GM12878 (cell line): ENCODE data around the gene NAB1. TPM values are rescaled to one million over a fixed set of nuclear protein-coding genes. Genes with fewer than 3 reads are reported as not detected.

Experiments
- ATAC-seq: fragments of 200-7000 bp; cut with Tn5 transposase; 3 replicates; pipeline ENCODE4 v1.9.1; 2020; ENCODE audit warnings: mild to moderate bottlenecking, moderate library complexity
- BruUV-seq: library from RNA; stranded (reverse); fragments of 400-500 nt; replicated peaks from 2 replicates; lab custom pipeline; 2021; lab: Mats Ljungman, UMichigan
- CTCF ChIA-PET: fragments of 300-600 bp; sonication (Branson Sonifier 250); formaldehyde crosslinking; extraction: SDS; loops from one replicate; lab custom pipeline; 2021; ENCODE audit warnings: inconsistent platforms; lab: Yijun Ruan, JAX
- POLR2A ChIA-PET: fragments of 350-600 bp; formaldehyde crosslinking; extraction: SDS; loops from one replicate; lab custom pipeline; 2021; ENCODE audit warnings: inconsistent platforms; lab: Charles Lee
- RAD21 ChIA-PET: fragments of 300-600 bp; sonication (Branson Sonifier 250); formaldehyde crosslinking; loops from one replicate; lab custom pipeline; 2023; ENCODE audit warnings: antibody characterized with exemption; ENCODE audit not compliant: unreplicated experiment; lab: Charles Lee
- SMC1A ChIA-PET: fragments of 300-600 bp; sonication (Branson Sonifier 250); formaldehyde crosslinking; loops from one replicate; lab custom pipeline; 2023; ENCODE audit not compliant: unreplicated experiment, uncharacterized antibody; lab: Charles Lee
- DNase-seq: peaks from one replicate; pipeline ENCODE4 v3.0.0-alpha.2; 2011; ENCODE audit warnings: low read depth, low spot score
- FAIRE-seq: peaks from 3 replicates; lab custom pipeline; 2011; peaks lifted over from hg19 to GRCh38; lab: Jason Lieb, UNC
- H2AFZ ChIP-seq: 2 replicates; pipeline ENCODE4 v1.6.0; 2011; ENCODE audit warnings: low read depth, low read length, control low read depth; ENCODE audit not compliant: control insufficient read depth
- H3K27ac ChIP-seq: 2 replicates; pipeline ENCODE4 v1.5.1; 2011; ENCODE audit warnings: control low read depth; ENCODE audit not compliant: control insufficient read depth, insufficient read depth
- H3K27me3 ChIP-seq, 2 experiments: replicated peaks in 1 of 2; 2 replicates each; pipeline versions ENCODE4 v1.6.0 to v1.6.1; 2011; ENCODE audit warnings: low read length in 1 of 2; ENCODE audit not compliant: control insufficient read depth in 2 of 2, insufficient read depth in 2 of 2
- H3K36me3 ChIP-seq, 2 experiments: 2 replicates each; pipeline ENCODE4 v1.5.1; 2011; ENCODE audit warnings: low read length in 1 of 2; ENCODE audit not compliant: control insufficient read depth in 2 of 2, insufficient read depth in 2 of 2
- H3K4me1 ChIP-seq: 2 replicates; pipeline ENCODE4 v1.6.1; 2011; ENCODE audit warnings: mild to moderate bottlenecking, low read length, moderate library complexity, mixed read lengths; ENCODE audit not compliant: control insufficient read depth, insufficient read depth
- H3K4me2 ChIP-seq: 2 replicates; pipeline ENCODE4 v1.6.0; 2011; ENCODE audit warnings: control low read depth; ENCODE audit not compliant: control insufficient read depth, insufficient read depth
- H3K4me3 ChIP-seq: fragments of 200-600 bp; sonication (generic); 2 replicates; pipeline ENCODE4 v1.5.1; 2016
- H3K79me2 ChIP-seq: 2 replicates; pipeline ENCODE4 v1.6.0; 2011; ENCODE audit warnings: low read length; ENCODE audit not compliant: control insufficient read depth, insufficient read depth
- H3K9ac ChIP-seq: 2 replicates; pipeline ENCODE4 v1.8.0; 2011; ENCODE audit warnings: low read length, control low read depth, mixed read lengths; ENCODE audit not compliant: control insufficient read depth, insufficient read depth
- H3K9me3 ChIP-seq: replicated peaks from 3 replicates; pipeline ENCODE4 v1.5.1; 2011; ENCODE audit warnings: mild to moderate bottlenecking, low read length; ENCODE audit not compliant: control insufficient read depth, insufficient read depth
- H4K20me1 ChIP-seq: 2 replicates; pipeline ENCODE4 v1.6.0; 2011; ENCODE audit not compliant: control insufficient read depth, insufficient read depth
- ATF2 ChIP-seq: IDR thresholded peaks from 2 replicates; pipeline ENCODE4 v1.6.1; 2012; ENCODE audit warnings: low read length, inconsistent platforms
- CBFB ChIP-seq: IDR thresholded peaks from 2 replicates; pipeline ENCODE4 v1.6.1; 2016; ENCODE audit warnings: antibody characterized with exemption, low read depth
- EGR1 ChIP-seq, 2 experiments: IDR thresholded peaks; 1 replicate in 1 of 2; 2 replicates in 1 of 2; pipeline ENCODE4 v1.6.1; 2011 to 2012; ENCODE audit warnings: low read depth in 2 of 2, low read length in 2 of 2, borderline replicate concordance in 1 of 2, mild to moderate bottlenecking in 1 of 2, moderate library complexity in 1 of 2
- EP300 ChIP-seq, 2 experiments: fragments of 150-350 bp in 1 of 2; IDR thresholded peaks; 2 replicates each; pipeline ENCODE4 v1.6.1; 2011 to 2012; ENCODE audit warnings: low read depth in 2 of 2, low read length in 2 of 2, borderline replicate concordance in 1 of 2, improper control_type of control experiment in 1 of 2, inconsistent platforms in 1 of 2; ENCODE audit not compliant: control insufficient read depth in 1 of 2
- ESRRA ChIP-seq: IDR thresholded peaks from 2 replicates; pipeline ENCODE4 v1.6.1; 2012; ENCODE audit warnings: mild to moderate bottlenecking, low read length, improper control_type of control experiment
- FOXK2 ChIP-seq: fragments of 450-650 bp; IDR thresholded peaks from 2 replicates; pipeline ENCODE4 v1.6.1; 2017; ENCODE audit warnings: mild to moderate bottlenecking, moderate library complexity
- HDAC6 ChIP-seq: fragments of 200-600 bp; sonication (generic); IDR thresholded peaks from one replicate; pipeline ENCODE4 v1.8.0; 2017; ENCODE audit warnings: antibody characterized with exemption; ENCODE audit not compliant: unreplicated experiment
- IKZF1 ChIP-seq: fragments of 450-650 bp; conservative IDR thresholded peaks from 2 replicates; pipeline ENCODE4 v1.6.1; 2017; ENCODE audit warnings: antibody characterized with exemption, mild to moderate bottlenecking
- IRF5 ChIP-seq: fragments of 450-650 bp; IDR thresholded peaks from 2 replicates; pipeline ENCODE4 v1.6.1; 2017; ENCODE audit warnings: borderline replicate concordance
- JUND ChIP-seq: IDR thresholded peaks from 2 replicates; pipeline ENCODE4 v1.6.1; 2012; ENCODE audit warnings: low read depth, mild to moderate bottlenecking, low read length, improper control_type of control experiment, moderate library complexity
- NFXL1 ChIP-seq: fragments of 450-650 bp; IDR thresholded peaks from 2 replicates; pipeline ENCODE4 v1.6.1; 2017; ENCODE audit warnings: antibody characterized with exemption, mild to moderate bottlenecking, borderline replicate concordance
- NFYA ChIP-seq: IDR thresholded peaks from 2 replicates; pipeline ENCODE4 v1.6.1; 2011; ENCODE audit warnings: low read depth, mild to moderate bottlenecking, low read length, improper control_type of control experiment, borderline replicate concordance
- PBX3 ChIP-seq: IDR thresholded peaks from 2 replicates; pipeline ENCODE4 v1.6.1; 2011; ENCODE audit warnings: mild to moderate bottlenecking, low read depth, low read length, moderate library complexity; ENCODE audit not compliant: insufficient replicate concordance
- RELB ChIP-seq: fragments of 450-650 bp; IDR thresholded peaks from 2 replicates; pipeline ENCODE4 v1.6.1; 2017; ENCODE audit warnings: low read depth, mild to moderate bottlenecking, moderate library complexity
- SMC3 ChIP-seq: IDR thresholded peaks from 2 replicates; pipeline ENCODE4 v1.6.1; 2011; ENCODE audit warnings: low read length, improper control_type of control experiment, borderline replicate concordance
- SRF ChIP-seq, 2 experiments: IDR thresholded peaks; 2 replicates each; pipeline ENCODE4 v1.6.1; 2011; ENCODE audit warnings: low read depth in 2 of 2, low read length in 2 of 2, mild to moderate bottlenecking in 1 of 2, moderate library complexity in 1 of 2
- ZNF207 ChIP-seq: fragments of 450-650 bp; IDR thresholded peaks from 2 replicates; pipeline ENCODE4 v1.6.1; 2014; ENCODE audit warnings: antibody characterized with exemption, mild to moderate bottlenecking, borderline replicate concordance
- ZNF274 ChIP-seq: IDR thresholded peaks from one replicate; pipeline ENCODE4 v1.8.0; 2011; ENCODE audit not compliant: insufficient read length, insufficient read depth
- ZNF384 ChIP-seq: IDR thresholded peaks from 2 replicates; pipeline ENCODE4 v1.6.1; 2012; ENCODE audit warnings: low read depth, mild to moderate bottlenecking, low read length, improper control_type of control experiment, borderline replicate concordance
- WGBS: methylation state at CpG from one replicate; pipeline ENCODE4 v1.1.6; 2016; ENCODE audit warnings: low lambda C conversion rate; ENCODE audit not compliant: insufficient replicate concordance, insufficient coverage; ENCODE audit errors: missing lambda C conversion rate; 5-methylcytosine and 5-hydroxymethylcytosine counted together
- in situ Hi-C: fragments of 300-500 bp; cut with MboI; formaldehyde crosslinking; loops from 9 replicates; pipeline ENCODE4 v1.14.3; 2018; ENCODE audit warnings: mixed read lengths
- intact Hi-C: fragments of 100-400 bp; cut with micrococcal nuclease; formaldehyde crosslinking; loops from one replicate; pipeline ENCODE4 v1.14.2; 2022; ENCODE audit not compliant: unreplicated experiment
- polyA plus RNA-seq, 11 experiments: library from polyadenylated mRNA; depleted of rRNA in 4 of 11; unstranded in 6 of 11; stranded (reverse) in 5 of 11; fragments of >200 nt; fragmentation: Nextera tagmentation in 4 of 11; fragmentation: Illumina TruSeq in 1 of 11; extraction: Ambion mirVana in 4 of 11; extraction: Trizol in 1 of 11; gene quantifications; 1 replicate in 1 of 11; 2 replicates in 10 of 11; pipeline versions ENCODE4 v1.2.1 to v1.2.3, GENCODE V29; 2011 to 2016; ENCODE audit warnings: inconsistent platforms in 2 of 11, missing spikeins in 2 of 11, low read depth in 1 of 11
- total RNA-seq, 4 experiments: library from RNA; depleted of rRNA in 3 of 4; stranded (reverse); fragments of >200 nt in 3 of 4; fragmentation: Illumina TruSeq in 1 of 4; extraction: Trizol in 1 of 4; gene quantifications; 2 replicates each; pipeline versions ENCODE4 v1.2.1 to v1.2.3, GENCODE V29; 2013 to 2021

NAB1 gene
- total and polyA plus RNA-seq, 10 of the 15 experiments (the other 5 are each of a cell fraction or from before 2014, with no cell fraction given) = 4.5 to 39.6 (median 23.0) TPM

GRCh38 chr2:190701586-190701985, 52.7 kb downstream of the NAB1 start:
- in situ Hi-C loops (no loop called here), intact Hi-C loops (no loop called here)
- WGBS = 58% methylated on average over 7 of the region's 7 CpGs
- H3K27ac ChIP-seq = peak overlapping the region; percentile 42; the same call in 1 of the 2 replicates
- H3K36me3 ChIP-seq = no peaks in the 10 kb centered on the region
- H3K4me1 ChIP-seq = peaks cover 35% of the 10 kb centered on the region
- DNase-seq (no peak), FAIRE-seq (no peak), ATAC-seq (peak; percentile 81)
- no peaks in the 10 kb centered on the region for H3K27me3 ChIP-seq
- RAD21 ChIA-PET = interaction anchor here (0.5 to 7.3 kb wide), 12 partner anchors 7 to 356 kb away, joined by 3 to 117 read pairs (median 6); no protein-coding TSS in a partner anchor
- no peak overlapping the region for H3K9ac ChIP-seq
- SMC1A ChIA-PET = interaction anchor here (0.7 to 19.8 kb wide), 19 partner anchors 7 to 319 kb away, joined by 3 to 385 read pairs (median 5); no protein-coding TSS in a partner anchor
- peak overlapping the region; percentile 36 for H3K4me2 ChIP-seq
- peak overlapping the region; percentile 56 for H2AFZ ChIP-seq
- CTCF ChIA-PET = interaction anchor here (0.7 to 19.0 kb wide), 7 partner anchors 10 to 149 kb away, joined by 3 to 283 read pairs (median 4); no protein-coding TSS in a partner anchor
- no peaks in the 10 kb centered on the region for H4K20me1 ChIP-seq
- POLR2A ChIA-PET = interaction anchor here (0.5 to 6.2 kb wide), 7 partner anchors 8 to 167 kb away, joined by 3 to 53 read pairs (median 6); partner anchors contain the start of gene NEMP2
- no peak overlapping the region for H3K4me3 ChIP-seq
- no peaks in the 10 kb centered on the region for H3K9me3 ChIP-seq
- H3K79me2 ChIP-seq = no peaks in the 10 kb centered on the region
- no TSS peak for BruUV-seq
- TF ChIP-seq JUND (no peak), NFYA (no peak), RELB (no peak; the same call in 1 of the 2 replicates), ESRRA (no peak), SRF (IDR thresholded peaks at IDR 0.05; ENCODE audit: low read depth in 2 of 2, low read length in 2 of 2) (no peak), CBFB (no peak), EP300 (IDR thresholded peaks at IDR 0.05; ENCODE audit: borderline replicate concordance in 1 of 2, control insufficient read depth in 1 of 2, low read depth in 2 of 2, low read length in 2 of 2) (0 out of 4 replicates have a peak, but pooled peaks of 1 of the 2 experiments have one; percentile 10), FOXK2 (no peak), ATF2 (no peak), IRF5 (no peak), NFXL1 (no peak), EGR1 (IDR thresholded peaks at IDR 0.05; ENCODE audit: borderline replicate concordance in 1 of 2, low read depth in 2 of 2, low read length in 2 of 2) (no peak), ZNF384 (no peak), HDAC6 (no peak), ZNF207 (no peak), SMC3 (no peak), ZNF274 (no peak), IKZF1 (peak; percentile 23; the same call in 1 of the 2 replicates), PBX3 (no peak)
